KG1 (cell line): ENCODE measurements around the gene HSP90B1.

ENCODE experiments used
- DNase-seq: peaks from one replicate; lab custom pipeline; 2025; lab: John Stamatoyannopoulos, UW

HSP90B1 gene

GRCh38 chr12:103929784-103930033 lies 501 bp upstream of the HSP90B1 start:
- no peak for DNase-seq

GRCh38 chr12:103930787-103931735 lies 851 bp downstream of the HSP90B1 start:
- no peak for DNase-seq

GRCh38 chr12:103933237-103933636 lies 3.0 kb downstream of the HSP90B1 start:
- DNase-seq = no peak

- DNase-seq = no peak
Measured at GRCh38 chr12:103936679-103937078, 6.5 kb downstream of the HSP90B1 start.

- no peak for DNase-seq
Measured at GRCh38 chr12:103944964-103945363, 14.8 kb downstream of the HSP90B1 start.

- no peak for DNase-seq
Measured at GRCh38 chr12:103947871-103948555, 17.8 kb downstream of the HSP90B1 start.

- no peak for DNase-seq
Measured at GRCh38 chr12:103948746-103949406, 18.7 kb downstream of the HSP90B1 start.

GRCh38 chr12:103952497-103952896 lies 22.3 kb downstream of the HSP90B1 start:
- no peak for DNase-seq

- DNase-seq = no peak
Measured at GRCh38 chr12:103955811-103956508, 25.8 kb downstream of the HSP90B1 start.

- DNase-seq = peak; percentile 76
Measured at GRCh38 chr12:103956509-103957027, 26.4 kb downstream of the HSP90B1 start.

GRCh38 chr12:103957865-103958388 lies 27.7 kb downstream of the HSP90B1 start:
- DNase-seq = no peak

- no peak for DNase-seq
Measured at GRCh38 chr12:103958621-103959020, 28.4 kb downstream of the HSP90B1 start.

GRCh38 chr12:103960616-103961227 lies 30.5 kb downstream of the HSP90B1 start:
- DNase-seq = no peak

- no peak for DNase-seq
Measured at GRCh38 chr12:103962493-103962892, 32.3 kb downstream of the HSP90B1 start.

- no peak for DNase-seq
Measured at GRCh38 chr12:103964805-103965204, 34.6 kb downstream of the HSP90B1 start.

GRCh38 chr12:103965255-103965589 lies 35.0 kb downstream of the HSP90B1 start:
- no peak for DNase-seq

- DNase-seq = peak; percentile 96
Measured at GRCh38 chr12:103965590-103966504, 35.6 kb downstream of the HSP90B1 start, which contains the start of gene TDG. TDG (plus strand) TSS chr12:103965872; CDS start chr12:103966038, 166 bp downstream.

- no peak for DNase-seq
Measured at GRCh38 chr12:103966736-103967135, 36.5 kb downstream of the HSP90B1 start.

GRCh38 chr12:103969391-103969790 lies 39.2 kb downstream of the HSP90B1 start:
- no peak for DNase-seq

GRCh38 chr12:103973909-103974308 lies 43.7 kb downstream of the HSP90B1 start:
- no peak for DNase-seq
